GM18951 (cell line): ENCODE results near the gene LCE3A.
"Not testable (repeated sequence)": the region's sequence is repeated elsewhere in the genome, so short reads cannot be mapped to it uniquely, and the experiment has no call there.

Source experiments
- POLR2A ChIP-seq: IDR thresholded peaks from 4 replicates; pipeline ENCODE4 v1.6.1; 2011; ENCODE audit warnings: mild to moderate bottlenecking; ENCODE audit not compliant: insufficient read length, insufficient read depth; ENCODE audit errors: extremely low read depth
- in situ Hi-C: fragments of 300-500 bp; cut with MboI; formaldehyde crosslinking; loops from one replicate; pipeline ENCODE4 v1.12.0; 2022; ENCODE audit warnings: low sequenced_read_pairs, mixed read lengths, inconsistent platforms; ENCODE audit not compliant: unreplicated experiment

LCE3A gene, protein sequence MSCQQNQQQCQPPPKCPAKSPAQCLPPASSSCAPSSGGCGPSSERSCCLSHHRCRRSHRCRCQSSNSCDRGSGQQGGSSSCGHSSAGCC

DNA sequence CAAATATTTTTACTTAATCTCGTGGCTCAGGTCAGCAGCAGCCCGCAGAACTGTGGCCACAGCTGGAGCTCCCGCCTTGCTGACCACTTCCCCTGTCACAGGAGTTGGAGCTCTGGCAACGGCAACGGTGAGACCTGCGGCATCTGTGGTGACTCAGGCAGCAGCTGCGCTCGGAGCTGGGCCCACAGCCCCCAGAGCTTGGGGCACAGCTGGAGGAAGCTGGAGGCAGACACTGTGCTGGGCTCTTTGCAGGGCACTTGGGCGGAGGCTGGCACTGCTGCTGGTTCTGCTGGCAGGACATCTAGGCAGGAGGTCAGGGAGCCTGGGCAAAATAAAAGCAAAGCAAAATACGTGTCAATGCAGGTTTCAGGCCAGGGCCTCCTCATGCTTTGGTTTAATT is at the start of gene LCE3A:
LCE3A (minus strand) TSS at position 301 of the 400 bp plus-strand sequence; CDS start at position 301, 0 bp downstream.
- in situ Hi-C loops: no loop called here
- TF ChIP-seq POLR2A: no peak

DNA sequence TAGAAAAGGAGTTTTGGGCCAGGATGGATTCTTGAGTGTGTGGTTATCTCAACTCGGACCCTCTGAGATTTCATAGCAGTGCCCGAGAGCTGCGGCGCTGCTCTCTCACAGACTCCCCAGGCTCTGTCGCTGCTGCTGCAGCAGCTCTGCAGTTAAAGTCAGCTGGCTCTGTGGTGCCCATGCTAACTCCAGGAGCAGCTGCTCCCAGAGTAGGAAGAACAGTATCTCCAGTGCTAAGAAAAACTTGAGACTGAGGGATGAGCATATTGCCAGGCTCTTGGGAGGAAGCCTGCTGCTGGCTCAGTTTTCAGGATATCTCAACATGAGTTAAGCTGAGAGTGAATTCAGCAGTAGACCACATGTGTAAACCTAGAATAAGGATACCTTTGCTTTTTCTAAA is 44.7 kb upstream of the LCE3A start:
- no peak for TF ChIP-seq POLR2A
- in situ Hi-C loops: no loop called here

DNA sequence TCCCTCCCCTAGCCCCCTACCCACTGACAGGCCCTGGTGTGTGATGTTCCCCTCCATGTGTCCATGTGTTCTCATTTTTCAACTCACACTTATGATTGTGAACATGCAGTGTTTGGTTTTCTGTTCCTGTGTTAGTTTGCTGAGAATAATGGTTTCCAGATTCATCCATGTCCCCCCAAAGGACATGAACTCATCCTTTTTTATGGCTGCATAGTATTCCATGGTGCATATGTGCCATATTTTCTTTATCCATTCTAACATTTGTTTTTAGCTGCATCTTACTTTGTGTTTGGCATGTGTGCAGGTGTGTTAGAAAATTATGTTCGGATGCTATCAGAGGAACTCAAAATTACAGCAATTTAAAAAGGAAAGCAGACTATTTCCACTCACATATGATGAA is 43.3 kb upstream of the LCE3A start:
- in situ Hi-C loops: not testable (repeated sequence)

DNA sequence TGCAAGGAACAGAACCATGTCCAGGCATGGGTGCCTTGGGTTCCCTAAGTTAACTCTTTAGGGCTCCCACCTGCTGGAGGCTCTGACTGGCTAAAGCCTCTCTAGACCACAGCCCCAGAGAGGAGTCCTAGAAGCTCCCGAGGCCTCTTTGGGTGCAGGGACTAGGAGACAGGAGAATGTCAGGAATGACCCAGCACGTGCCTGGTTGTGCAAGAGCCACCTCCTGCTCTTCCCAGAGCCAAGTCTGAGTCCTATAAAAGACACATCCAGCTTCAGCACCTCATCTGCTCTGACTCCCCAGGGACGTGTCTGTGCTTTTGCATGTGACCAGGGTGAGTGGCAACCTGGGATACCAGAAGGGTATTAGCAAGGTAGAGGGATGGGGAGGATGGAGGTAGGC is 40.2 kb upstream of the LCE3A start, which contains the start of gene LCE2D:
LCE2D (plus strand) TSS at position 283 of the 400 bp plus-strand sequence. CDS start 726 bp downstream, outside the sequence.
- in situ Hi-C loops: no loop called here
- no peak for TF ChIP-seq POLR2A

DNA sequence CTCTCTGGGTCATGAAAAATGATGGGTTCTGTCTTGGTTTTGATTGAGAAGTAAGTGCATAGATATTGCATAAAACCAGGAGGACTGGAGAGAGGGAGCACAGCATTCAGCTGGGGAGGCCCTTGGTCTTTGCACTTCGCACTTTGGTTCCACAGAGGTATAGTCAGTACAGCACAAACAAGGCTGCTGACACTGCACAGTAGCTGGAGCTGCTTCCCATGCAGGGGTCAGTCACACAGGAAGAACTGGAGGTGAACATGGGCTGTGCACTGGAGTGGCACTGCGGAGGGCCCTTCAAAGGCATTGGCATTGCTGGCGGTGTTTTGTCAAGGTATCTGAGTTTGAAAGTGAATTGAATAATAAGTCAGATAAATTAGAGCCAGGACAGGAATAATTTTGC is 35.7 kb upstream of the LCE3A start:
- no peak for TF ChIP-seq POLR2A
- in situ Hi-C loops: no loop called here

DNA sequence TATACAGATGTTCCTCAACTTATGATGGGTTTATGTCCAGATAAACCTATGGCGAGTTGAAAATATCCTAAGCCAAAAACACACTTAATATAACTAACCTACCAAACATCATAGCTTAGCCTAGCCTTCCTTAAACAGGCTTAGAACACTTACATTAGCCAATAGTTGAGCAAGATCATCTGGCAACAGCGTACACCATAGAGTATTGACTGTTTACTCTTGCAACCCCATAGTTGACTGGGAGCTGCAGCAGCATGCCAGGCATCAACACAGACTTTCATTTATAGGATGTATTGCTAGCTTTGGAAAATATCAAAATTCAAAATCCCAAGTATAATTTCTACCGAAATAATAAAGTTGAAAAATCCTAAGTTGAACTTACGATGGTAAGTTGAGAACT is 34.8 kb upstream of the LCE3A start:
- in situ Hi-C loops: no loop called here
- no peak for TF ChIP-seq POLR2A

DNA sequence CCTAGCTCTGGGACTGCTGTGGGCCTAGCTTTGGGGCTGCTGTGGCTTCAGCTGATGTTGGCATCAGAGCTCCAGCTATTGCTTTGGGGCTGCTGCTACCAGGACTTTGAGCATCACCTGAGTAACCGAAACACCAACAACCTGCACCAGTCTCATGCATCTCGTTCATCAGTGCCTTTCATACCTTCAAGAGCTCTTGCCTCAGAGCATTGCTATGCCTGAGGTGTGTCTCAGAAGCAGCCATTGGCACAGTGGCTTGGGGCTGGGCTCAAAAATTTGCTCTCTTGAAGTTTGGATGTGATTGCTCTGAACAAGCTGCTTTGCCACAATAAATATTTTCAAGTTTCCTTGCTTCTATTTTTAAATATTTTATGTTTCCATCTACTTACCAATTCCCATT is 33.6 kb upstream of the LCE3A start:
- in situ Hi-C loops: no loop called here
- no peak for TF ChIP-seq POLR2A

DNA sequence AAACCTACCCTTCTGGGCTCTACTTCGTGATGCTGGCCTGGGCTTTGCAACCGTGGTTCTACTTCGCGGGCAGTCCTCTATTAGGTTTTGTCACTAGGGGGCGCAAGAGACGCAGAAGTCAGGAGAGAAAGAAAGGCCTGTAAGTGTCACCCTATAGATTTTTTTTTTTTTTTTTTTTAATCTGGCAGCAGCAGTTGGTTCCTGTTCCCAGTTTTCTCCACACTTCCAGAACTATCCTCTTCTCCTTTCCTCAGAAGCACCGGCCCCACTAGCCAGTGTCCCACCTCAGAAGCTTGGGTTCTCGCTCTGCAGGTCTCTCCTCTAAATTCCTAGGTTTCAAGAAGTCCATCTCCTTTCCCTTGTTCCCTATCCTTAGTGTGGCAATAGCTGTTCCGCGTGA is 31.2 kb upstream of the LCE3A start:
- TF ChIP-seq POLR2A: no peak
- in situ Hi-C loops: no loop called here

DNA sequence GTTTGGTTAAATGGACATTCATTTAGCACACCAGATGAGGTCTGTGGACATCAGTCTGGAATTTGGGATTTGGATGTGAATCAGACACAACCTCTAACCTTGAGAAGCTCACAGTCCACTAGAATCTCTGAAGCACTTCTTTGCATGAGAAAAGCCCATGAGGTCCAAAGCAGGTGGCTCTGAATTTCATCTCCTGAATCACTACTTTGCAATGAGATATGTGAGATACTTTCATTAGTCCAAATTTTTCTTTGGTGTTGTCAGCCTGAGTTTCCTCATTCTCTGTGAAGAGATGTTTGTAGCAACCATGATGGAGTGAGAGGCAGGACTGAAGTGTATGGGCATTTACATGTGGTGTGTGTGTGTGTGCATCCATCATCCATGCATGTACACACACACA is 23.8 kb upstream of the LCE3A start:
- TF ChIP-seq POLR2A: no peak
- in situ Hi-C loops: no loop called here

DNA sequence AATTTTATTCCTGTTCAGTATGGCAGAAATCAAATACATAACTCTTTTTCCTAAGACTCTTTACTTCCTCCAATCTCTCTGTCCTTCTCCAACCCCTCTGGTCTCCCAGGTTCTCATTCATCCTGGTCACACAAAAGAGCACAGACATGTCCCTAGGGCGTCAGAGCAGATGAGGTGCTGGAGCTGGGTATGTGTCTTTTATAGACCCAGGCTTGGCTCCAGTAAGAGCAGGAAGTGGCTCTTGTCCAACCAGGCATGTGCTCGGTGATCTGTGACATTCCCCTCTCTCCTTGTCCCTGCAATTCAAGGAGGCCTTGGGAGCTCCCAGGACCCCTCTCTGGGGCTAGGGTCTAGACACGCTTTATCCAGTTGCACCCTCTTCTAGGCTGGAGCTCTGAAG is 22.2 kb upstream of the LCE3A start:
- in situ Hi-C loops: no loop called here
- TF ChIP-seq POLR2A: no peak

DNA sequence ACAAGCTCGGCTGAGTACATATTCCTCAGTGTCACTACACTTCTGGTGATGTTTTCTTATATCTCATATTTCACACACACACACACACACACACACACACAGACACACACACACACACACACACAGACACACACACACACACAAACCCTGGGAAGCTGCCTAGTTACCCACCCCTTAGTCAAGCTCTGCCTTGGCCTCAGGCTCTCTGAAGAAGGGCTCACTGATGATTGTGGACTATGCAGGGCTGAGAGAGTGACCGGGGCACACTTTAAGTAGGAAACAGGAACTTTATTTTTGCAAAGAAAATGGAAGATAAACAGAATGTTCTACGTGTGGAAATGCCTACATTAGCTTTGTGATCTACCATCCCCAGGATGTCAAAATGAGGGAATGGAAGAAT is 21.0 kb upstream of the LCE3A start:
- in situ Hi-C loops: no loop called here
- no peak for TF ChIP-seq POLR2A

DNA sequence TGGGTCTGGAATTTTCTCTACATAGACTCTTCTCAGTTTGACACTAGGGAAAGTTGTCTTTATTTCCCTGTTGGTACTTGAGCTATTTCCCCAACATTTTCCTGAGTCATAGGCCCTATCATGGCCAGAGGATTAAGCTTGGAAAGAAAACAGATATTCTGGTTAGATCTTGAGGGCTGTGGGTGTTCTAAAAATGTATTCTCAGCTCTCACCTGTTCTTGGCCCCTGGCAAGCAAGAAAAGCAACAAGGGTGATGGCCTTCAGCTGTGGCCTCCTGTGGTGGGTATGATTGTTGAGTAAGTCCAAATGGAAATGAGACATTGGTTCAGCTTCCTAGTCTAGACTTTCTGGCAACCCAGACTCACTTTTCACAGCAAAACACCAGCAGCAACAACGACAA is 17.4 kb upstream of the LCE3A start:
- no peak for TF ChIP-seq POLR2A
- in situ Hi-C loops: no loop called here

DNA sequence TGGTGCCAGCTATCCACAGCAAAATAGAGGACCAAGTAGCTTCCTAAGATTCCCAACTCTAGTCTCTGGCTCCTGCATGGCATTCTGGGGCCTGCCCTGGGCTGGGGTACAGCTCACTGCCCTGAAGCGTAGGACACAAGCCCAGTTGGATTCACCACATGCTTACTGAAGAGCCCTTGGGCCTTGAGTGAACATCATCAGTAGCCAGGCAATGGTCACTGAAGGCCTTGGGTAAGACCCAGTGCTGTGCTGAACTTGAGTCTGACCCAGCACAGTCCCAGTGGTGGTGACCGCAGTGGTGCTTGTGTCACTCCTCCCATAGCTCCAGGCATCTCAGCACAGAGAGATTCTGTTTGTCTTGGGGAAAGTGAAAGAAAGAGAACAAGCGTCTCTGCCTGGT is 7.7 kb upstream of the LCE3A start:
- no peak for TF ChIP-seq POLR2A
- in situ Hi-C loops: no loop called here

DNA sequence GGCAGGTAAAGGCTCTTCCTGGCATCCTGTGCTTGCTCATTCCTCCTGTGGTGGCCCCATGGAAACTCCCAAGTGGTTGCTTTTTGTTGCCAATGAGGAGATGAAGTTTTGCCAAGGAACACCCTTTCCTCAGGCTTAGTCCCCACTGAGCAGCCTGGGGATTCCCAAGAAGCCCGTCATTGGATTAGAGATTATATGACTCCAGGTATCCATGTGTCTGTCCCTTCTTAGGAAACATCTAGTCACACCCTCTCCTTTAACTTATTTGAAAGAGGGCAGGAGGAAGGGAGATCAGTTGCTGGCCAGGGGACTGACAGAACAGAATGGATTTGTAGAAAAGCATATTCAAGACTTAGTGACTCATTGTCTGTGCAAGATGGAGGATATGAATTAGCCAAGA is 3.8 kb upstream of the LCE3A start:
- in situ Hi-C loops: no loop called here
- no peak for TF ChIP-seq POLR2A

DNA sequence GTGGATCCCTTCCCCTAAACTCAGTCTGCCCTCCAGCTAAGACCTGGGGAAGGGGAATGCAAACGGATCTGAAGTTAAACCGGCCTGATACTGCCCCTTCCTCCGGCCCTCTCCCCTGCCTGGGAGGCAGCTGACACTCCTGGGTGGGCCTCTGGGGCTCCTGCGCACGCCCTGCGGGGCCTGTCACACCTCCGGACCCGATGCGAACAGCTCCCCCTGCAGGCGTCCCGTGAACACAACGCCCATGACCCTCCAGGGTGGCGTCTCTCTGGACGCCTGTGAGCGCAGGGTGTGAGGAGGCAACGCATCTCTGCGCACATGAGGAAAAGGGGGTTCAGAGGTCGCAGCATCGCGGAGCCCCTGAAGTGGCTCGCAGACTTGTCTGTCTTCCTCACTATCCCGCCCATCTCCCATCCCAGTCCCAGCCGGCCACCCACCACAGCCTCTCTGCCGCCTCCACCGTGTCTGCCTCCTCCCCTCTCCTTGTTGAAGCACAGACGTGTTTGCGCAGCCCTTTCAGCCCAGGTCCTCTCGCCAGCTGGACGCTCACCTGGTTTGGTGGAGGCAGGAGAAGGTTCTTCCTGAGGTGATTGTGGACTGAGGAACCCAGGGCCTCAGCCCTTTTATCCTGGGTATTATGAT is 421 bp upstream of the LCE3A start:
- in situ Hi-C loops: no loop called here
- no peak for TF ChIP-seq POLR2A

DNA sequence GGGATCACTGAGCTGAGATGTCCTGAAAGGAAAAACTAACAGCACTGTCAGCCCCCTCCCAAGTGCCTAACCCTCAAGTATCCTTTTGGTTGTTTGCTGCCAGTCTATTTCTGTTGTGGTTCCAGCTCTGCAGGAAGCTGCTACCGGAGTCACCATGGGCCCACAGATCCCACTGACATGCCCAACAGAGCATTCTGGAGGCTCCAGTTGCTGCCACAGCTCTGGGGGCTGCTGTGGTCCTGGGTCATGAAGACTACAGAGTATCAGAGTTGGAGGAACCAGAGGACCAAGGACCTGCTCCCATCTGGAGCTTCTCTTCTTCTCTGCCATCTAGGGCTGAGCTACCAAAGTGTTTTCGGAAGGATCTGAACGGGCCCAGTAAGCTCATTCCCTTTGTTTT is 910 bp downstream of the LCE3A start:
- TF ChIP-seq POLR2A: no peak
- in situ Hi-C loops: no loop called here
